Dendritic cell treated with granulocyte-macrophage colony-stimulating factor and Interleukin-4, amounts not matched to agents 40 ng/mL and 50 ng/mL, for 4 days (primary cell): ENCODE data around the gene HDAC2.
"Not testable (repeated sequence)": the region's sequence is repeated elsewhere in the genome, so short reads cannot be mapped to it uniquely, and the experiment has no call there.

Experiments
- H3K27ac Mint-ChIP-seq: one replicate; pipeline ENCODE4 v1.8.0; 2022; ENCODE audit warnings: mild to moderate bottlenecking, mixed read lengths
- H3K27me3 Mint-ChIP-seq: one replicate; pipeline ENCODE4 v1.8.0; 2022; ENCODE audit warnings: mild to moderate bottlenecking, mixed read lengths
- H3K36me3 Mint-ChIP-seq: one replicate; pipeline ENCODE4 v1.8.0; 2022; ENCODE audit warnings: low read depth, mixed read lengths
- H3K4me1 Mint-ChIP-seq: one replicate; pipeline ENCODE4 v1.8.0; 2022; ENCODE audit warnings: low read depth, mixed read lengths
- H3K4me3 Mint-ChIP-seq: one replicate; pipeline ENCODE4 v1.8.0; 2022; ENCODE audit warnings: mild to moderate bottlenecking, moderate library complexity, mixed read lengths
- H3K9me3 Mint-ChIP-seq: one replicate; pipeline ENCODE4 v1.8.0; 2022; ENCODE audit warnings: mixed read lengths
- intact Hi-C: fragments of 100-400 bp; cut with micrococcal nuclease; formaldehyde crosslinking; loops from one replicate; pipeline ENCODE4 v1.15.0; 2022

HDAC2 gene

DNA sequence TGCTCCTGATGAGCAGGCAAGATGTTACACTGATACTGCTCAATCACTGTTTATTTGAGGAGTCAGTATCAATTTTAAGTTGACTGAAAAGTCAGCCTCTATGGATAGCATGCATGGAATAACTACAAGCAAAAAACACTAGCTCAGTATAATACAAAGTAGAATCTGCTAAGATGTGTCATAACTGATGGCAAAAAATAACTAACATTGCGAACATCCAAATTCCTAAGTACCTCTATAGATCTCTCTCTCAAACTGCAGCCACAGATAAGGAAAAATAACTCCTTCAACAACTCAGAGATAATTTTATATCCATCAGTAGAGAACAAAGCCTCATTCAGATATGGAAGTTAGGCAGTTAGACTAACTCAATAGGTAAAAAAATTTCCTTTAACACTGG is 16.3 kb downstream of the HDAC2 start:
- H3K4me1 Mint-ChIP-seq: peaks cover 7% of the 10 kb centered on the region
- intact Hi-C loops: no loop called here
- H3K36me3 Mint-ChIP-seq: peaks cover 73% of the 10 kb centered on the region
- H3K4me3 Mint-ChIP-seq: no peak overlapping the region
- no peak overlapping the region for H3K27ac Mint-ChIP-seq
- H3K9me3 Mint-ChIP-seq: no peaks in the 10 kb centered on the region
- no peaks in the 10 kb centered on the region for H3K27me3 Mint-ChIP-seq

DNA sequence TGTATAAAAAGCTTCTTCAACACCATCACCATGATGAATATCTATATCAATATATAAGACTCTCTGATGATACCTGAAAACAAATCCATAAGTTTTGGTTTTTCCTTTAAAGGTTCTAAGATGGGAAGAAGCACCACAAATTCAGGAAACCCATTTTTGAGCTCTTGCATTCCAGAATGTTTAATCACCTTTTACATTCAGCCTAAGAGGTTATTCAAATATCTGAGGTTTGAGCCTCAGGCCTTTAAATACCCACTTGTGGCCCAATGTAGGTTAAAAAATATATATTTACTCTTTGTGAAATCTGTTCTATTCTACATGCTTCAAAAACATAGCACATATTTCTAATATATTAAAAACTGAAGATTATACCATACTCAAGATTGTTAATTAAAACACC is 17.6 kb downstream of the HDAC2 start:
- intact Hi-C loops: no loop called here
- peaks cover 73% of the 10 kb centered on the region for H3K36me3 Mint-ChIP-seq
- no peaks in the 10 kb centered on the region for H3K4me1 Mint-ChIP-seq
- no peaks in the 10 kb centered on the region for H3K9me3 Mint-ChIP-seq
- H3K27ac Mint-ChIP-seq: no peak overlapping the region
- H3K27me3 Mint-ChIP-seq: no peaks in the 10 kb centered on the region
- H3K4me3 Mint-ChIP-seq: no peak overlapping the region

DNA sequence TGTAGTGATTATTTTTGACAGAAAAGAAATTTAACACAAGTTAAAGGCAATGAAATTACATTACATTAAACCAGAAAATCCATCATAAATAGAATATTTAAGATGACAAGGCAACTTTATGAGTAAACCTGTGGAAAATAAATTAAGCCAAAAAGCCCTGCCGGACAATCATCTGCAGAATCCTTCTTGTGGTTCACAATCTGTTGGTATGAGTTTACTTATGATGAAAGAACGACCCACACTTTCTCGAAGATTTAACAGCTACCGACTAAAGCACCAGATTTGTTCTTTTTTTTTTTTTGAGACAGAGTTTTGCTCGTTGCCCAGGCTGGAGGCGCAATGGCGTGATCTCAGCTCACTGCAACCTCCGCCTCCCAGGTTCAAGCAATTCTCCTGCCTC is 21.4 kb downstream of the HDAC2 start:
- intact Hi-C loops: no loop called here
- H3K36me3 Mint-ChIP-seq: peaks cover 67% of the 10 kb centered on the region
- H3K27ac Mint-ChIP-seq: no peak overlapping the region

DNA sequence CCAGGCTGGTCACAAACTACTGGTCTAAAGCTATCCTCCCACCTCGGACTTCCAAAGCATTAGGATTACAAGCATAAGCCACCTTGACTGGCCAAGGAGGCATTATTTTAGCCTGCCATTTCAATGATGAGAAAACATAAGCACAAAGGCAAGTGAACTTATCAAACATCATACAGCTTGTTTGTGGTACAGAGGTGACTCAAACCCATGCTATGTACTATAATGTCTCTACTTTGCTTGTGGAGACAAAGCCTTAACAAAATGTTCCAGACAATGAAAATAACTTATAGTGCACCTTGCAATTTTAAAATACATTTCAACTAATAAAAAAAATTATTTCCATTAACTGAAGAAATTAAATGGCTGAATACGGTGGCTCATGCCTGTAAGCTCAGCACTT is 26.2 kb downstream of the HDAC2 start:
- no peaks in the 10 kb centered on the region for H3K4me1 Mint-ChIP-seq
- H3K36me3 Mint-ChIP-seq: peaks cover 69% of the 10 kb centered on the region
- H3K9me3 Mint-ChIP-seq: no peaks in the 10 kb centered on the region
- no peaks in the 10 kb centered on the region for H3K27me3 Mint-ChIP-seq
- no peak overlapping the region for H3K4me3 Mint-ChIP-seq
- intact Hi-C loops: no loop called here
- H3K27ac Mint-ChIP-seq: no peak overlapping the region

More for the DNA sequence above, 21.4 kb downstream of the HDAC2 start:
- no peaks in the 10 kb centered on the region for H3K4me1 Mint-ChIP-seq
- no peaks in the 10 kb centered on the region for H3K27me3 Mint-ChIP-seq
- no peak overlapping the region for H3K4me3 Mint-ChIP-seq
- H3K9me3 Mint-ChIP-seq: no peaks in the 10 kb centered on the region

DNA sequence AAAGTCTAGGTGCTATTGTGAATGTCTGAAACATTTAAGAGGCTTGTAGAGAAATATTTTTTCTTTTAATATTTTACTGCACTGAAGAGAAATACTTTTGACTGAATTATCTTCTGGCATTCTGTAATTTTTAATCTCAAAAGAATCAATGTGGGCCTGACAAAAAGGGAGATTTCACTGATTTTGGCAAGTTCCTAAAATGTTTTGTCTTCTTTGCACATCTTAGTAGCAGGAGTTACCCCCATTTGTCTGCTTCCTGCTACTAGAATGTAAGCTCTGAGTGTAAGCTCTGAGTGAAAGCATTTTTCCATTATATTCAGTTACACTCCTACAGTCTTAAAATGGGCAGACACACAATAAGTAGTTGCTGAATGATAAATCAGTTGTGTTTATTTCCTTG is 31.1 kb downstream of the HDAC2 start:
- Mint-ChIP-seq H3K4me1 (no peaks in the 10 kb centered on the region), H3K36me3 (peaks cover 69% of the 10 kb centered on the region), H3K27ac (no peak overlapping the region)

DNA sequence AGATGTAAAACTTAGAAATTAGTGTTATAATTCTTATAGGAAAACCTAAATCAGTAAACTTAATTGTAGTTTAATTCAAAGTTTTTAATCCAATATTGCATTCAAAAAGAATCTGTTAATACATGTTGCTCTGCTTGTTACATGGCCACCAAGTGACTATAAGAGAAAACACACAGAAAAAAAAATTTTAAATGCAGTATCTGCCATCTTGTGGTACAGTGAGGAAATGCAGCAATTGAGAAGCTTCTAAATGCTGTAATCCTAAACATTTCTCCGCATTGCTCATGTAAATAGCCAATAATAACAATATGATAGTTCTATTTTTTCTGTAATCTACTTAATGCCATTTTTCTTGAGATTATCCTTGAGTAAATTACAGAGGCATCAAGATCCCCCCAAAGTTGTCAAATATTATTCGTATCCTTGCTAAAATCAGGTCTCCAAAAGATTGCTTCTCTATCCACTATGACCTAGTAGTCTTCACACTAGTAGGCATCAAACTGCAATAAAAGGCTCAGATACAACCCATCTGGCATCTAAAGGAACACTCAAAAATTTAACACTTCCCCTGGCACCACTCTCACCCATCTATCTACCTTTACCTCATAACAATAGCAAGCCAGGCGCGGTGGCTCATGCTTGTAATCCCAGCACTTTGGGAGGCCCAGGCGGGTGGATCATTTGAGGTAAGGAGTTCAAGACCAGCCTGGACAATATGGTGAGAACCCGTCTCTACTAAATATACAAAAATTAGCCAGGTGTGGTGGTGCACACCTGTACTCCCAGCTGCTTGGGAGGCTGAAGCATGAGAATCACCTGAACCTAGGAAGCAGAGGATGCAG is 34.6 kb downstream of the HDAC2 start:
- H3K9me3 Mint-ChIP-seq: peaks cover 13% of the 10 kb centered on the region
- H3K4me1 Mint-ChIP-seq: no peaks in the 10 kb centered on the region
- intact Hi-C loops: loop anchor here (2.0 to 10.0 kb wide), 2 partner anchors 1156 to 1752 kb away; no protein-coding TSS in a partner anchor
- no peak overlapping the region for H3K27ac Mint-ChIP-seq
- no peaks in the 10 kb centered on the region for H3K27me3 Mint-ChIP-seq
- H3K4me3 Mint-ChIP-seq: no peak overlapping the region
- H3K36me3 Mint-ChIP-seq: peaks cover 62% of the 10 kb centered on the region

More for the DNA sequence above, 31.1 kb downstream of the HDAC2 start:
- H3K9me3 Mint-ChIP-seq: no peaks in the 10 kb centered on the region
- intact Hi-C loops: loop anchor here (10.0 kb wide), 1 partner anchor 1755 kb away; no protein-coding TSS in a partner anchor
- H3K4me3 Mint-ChIP-seq: no peak overlapping the region
- no peaks in the 10 kb centered on the region for H3K27me3 Mint-ChIP-seq

DNA sequence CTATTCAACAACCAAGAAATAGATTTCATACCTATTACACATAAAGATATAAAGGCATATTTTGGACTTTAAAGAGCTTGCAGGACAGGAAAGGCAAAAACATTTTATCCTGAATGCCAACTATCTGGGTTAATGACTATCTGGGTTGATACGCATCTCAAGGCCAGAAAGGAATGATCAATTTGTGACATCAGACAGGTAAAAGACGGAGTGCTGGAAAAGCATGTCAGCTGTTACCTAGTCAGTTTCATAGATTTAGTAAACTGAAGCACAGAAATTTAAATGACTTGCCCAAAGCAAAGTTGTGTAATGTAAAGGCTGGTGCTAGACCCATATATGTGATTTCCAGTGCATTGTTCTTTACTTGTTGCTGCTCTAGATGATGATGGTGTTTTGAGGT is 36.8 kb downstream of the HDAC2 start:
- H3K36me3 Mint-ChIP-seq: peaks cover 50% of the 10 kb centered on the region
- intact Hi-C loops: loop anchor here (10.0 kb wide), 1 partner anchor 1749 kb away; no protein-coding TSS in a partner anchor
- no peak overlapping the region for H3K27ac Mint-ChIP-seq
- peaks cover 35% of the 10 kb centered on the region for H3K9me3 Mint-ChIP-seq
- H3K4me1 Mint-ChIP-seq: no peaks in the 10 kb centered on the region
- H3K4me3 Mint-ChIP-seq: no peak overlapping the region
- H3K27me3 Mint-ChIP-seq: no peaks in the 10 kb centered on the region

DNA sequence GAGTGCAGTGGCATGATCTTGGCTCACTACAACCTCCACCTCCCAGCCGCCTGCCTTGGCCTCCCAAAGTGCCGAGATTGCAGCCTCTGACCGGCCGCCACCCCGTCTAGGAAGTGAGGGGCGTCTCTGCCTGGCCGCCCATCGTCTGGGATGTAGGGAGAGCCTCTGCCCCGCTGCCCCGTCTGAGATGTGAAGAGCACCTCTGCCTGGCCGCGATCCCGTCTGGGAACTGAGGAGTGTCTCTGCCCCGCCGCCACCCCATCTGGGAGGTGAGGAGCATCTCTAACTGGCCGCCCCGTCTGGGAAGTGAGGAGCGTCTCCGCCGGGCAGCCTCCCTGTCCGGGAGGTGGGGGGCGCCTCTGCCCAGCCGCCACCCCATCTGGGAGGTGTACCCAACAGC is 39.0 kb downstream of the HDAC2 start:
- intact Hi-C loops: loop anchor here (10.0 kb wide), 1 partner anchor 1747 kb away; no protein-coding TSS in a partner anchor
- not testable (repeated sequence) for H3K4me1 Mint-ChIP-seq, H3K4me3 Mint-ChIP-seq, H3K27me3 Mint-ChIP-seq, H3K27ac Mint-ChIP-seq
- peaks cover 45% of the 10 kb centered on the region for H3K9me3 Mint-ChIP-seq
- H3K36me3 Mint-ChIP-seq: peaks cover 34% of the 10 kb centered on the region

DNA sequence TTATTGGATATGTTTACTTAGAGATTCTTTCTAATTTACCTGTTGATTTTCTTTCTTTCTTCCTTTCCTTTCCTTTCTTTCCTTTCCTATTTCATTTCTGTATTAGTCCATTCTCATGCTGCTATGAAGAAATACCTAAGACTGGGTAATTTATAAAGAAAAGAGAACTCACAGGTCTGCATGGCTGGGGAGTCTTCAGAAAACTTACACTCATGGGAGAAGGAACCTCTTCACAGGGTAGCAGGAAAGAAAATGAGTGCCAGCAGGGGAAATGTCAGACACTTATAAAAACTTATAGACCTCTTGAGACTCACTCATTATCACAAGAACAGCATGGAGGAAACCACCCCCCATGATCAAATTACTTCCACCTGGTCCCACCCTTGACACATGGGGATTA is 40.8 kb downstream of the HDAC2 start:
- intact Hi-C loops: loop anchor here (10.0 kb wide), 1 partner anchor 1745 kb away; no protein-coding TSS in a partner anchor
- Mint-ChIP-seq H3K4me3 (no peak overlapping the region), H3K27me3 (no peaks in the 10 kb centered on the region), H3K9me3 (peaks cover 45% of the 10 kb centered on the region), H3K27ac (no peak overlapping the region), H3K4me1 (no peaks in the 10 kb centered on the region), H3K36me3 (peaks cover 34% of the 10 kb centered on the region)

DNA sequence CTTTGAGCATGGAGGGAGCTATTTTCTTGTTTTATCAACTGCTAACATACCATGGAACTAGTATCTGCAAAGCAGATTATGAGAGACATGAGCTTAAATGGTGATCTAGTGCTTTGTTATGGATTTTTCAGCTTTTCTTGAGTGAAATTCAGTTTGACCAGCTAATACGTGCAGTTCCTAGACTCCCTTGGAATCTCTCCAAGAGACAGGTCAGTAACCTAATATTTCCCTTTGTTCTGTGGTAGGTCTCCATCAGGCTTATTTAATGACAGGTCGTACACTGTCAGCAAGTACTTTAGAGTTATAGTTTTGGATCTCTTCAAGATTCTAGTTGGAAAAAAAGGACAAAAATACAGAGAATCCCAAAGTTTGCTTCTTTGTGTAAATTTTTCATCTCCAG is 43.9 kb downstream of the HDAC2 start:
- Mint-ChIP-seq H3K9me3 (peaks cover 39% of the 10 kb centered on the region), H3K4me1 (no peaks in the 10 kb centered on the region)

DNA sequence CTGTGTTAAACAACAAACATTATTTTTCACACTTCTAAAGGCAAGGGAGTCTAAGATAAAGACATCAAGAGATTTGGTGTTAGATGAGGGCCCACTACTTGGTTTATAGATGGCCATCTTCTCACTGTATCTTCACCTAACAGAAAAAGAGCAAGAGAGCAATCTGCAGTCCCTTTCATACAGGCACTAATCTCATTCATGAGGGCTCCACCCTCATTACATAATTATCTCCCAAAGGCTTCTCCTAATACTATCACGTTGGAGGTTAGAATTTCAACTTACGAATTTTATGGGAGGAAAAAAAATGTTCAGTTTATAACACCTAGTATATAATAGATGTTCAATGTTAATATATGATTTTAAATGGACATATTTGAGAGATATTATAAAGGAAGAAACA is 45.6 kb downstream of the HDAC2 start:
- intact Hi-C loops: no loop called here
- Mint-ChIP-seq H3K4me1 (peaks cover 6% of the 10 kb centered on the region), H3K4me3 (no peak overlapping the region), H3K27me3 (no peaks in the 10 kb centered on the region), H3K9me3 (peaks cover 23% of the 10 kb centered on the region), H3K27ac (no peak overlapping the region), H3K36me3 (peaks cover 2% of the 10 kb centered on the region)

More for the DNA sequence above, 43.9 kb downstream of the HDAC2 start:
- intact Hi-C loops: no loop called here
- Mint-ChIP-seq H3K27ac (no peak overlapping the region), H3K36me3 (peaks cover 13% of the 10 kb centered on the region), H3K4me3 (no peak overlapping the region), H3K27me3 (no peaks in the 10 kb centered on the region)

DNA sequence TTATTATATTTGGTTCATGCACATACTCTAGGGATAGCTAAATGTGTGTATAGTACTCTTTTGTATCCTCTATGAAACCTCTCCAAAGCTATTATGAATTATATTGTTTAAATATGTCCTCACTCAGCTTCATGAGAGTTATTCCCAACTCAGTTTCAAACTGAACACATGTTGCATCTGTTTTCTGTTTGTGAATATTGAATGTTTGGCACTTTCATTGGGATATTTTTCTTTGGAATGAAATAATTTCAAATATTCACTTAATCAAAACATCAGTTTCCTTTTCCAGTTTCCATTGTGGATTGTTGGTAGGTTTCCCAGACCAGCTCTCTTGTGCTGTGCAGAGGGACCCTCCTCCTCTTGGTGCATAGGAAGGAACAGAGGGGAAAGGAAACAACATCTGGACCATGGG is 46.6 kb downstream of the HDAC2 start:
- H3K4me3 Mint-ChIP-seq: no peak overlapping the region
- peaks cover 6% of the 10 kb centered on the region for H3K4me1 Mint-ChIP-seq
- no peak overlapping the region for H3K27ac Mint-ChIP-seq
- intact Hi-C loops: no loop called here
- peaks cover 12% of the 10 kb centered on the region for H3K9me3 Mint-ChIP-seq
- no peaks in the 10 kb centered on the region for H3K36me3 Mint-ChIP-seq
- no peaks in the 10 kb centered on the region for H3K27me3 Mint-ChIP-seq

DNA sequence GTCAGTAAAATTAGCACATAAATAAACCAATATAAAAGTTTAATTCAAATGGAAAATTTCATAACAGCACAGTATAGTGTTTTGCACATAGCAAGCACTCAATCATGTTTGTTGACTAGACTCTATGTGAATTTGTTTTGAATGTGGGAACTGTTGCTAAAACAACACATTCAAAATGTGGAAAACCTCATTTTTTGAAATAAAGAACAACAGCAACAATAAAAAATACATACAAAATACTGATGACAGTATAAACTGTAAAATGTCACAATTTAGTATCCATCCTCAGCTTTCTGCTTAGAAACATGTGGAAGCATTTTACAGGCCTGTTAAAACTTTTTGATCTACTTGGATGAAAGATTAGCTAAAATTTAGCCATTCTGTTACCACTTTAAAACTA is 47.4 kb downstream of the HDAC2 start:
- Mint-ChIP-seq H3K4me1 (peaks cover 6% of the 10 kb centered on the region), H3K27ac (no peak overlapping the region), H3K27me3 (no peaks in the 10 kb centered on the region), H3K36me3 (no peaks in the 10 kb centered on the region), H3K9me3 (peaks cover 7% of the 10 kb centered on the region), H3K4me3 (no peak overlapping the region)
- intact Hi-C loops: no loop called here

DNA sequence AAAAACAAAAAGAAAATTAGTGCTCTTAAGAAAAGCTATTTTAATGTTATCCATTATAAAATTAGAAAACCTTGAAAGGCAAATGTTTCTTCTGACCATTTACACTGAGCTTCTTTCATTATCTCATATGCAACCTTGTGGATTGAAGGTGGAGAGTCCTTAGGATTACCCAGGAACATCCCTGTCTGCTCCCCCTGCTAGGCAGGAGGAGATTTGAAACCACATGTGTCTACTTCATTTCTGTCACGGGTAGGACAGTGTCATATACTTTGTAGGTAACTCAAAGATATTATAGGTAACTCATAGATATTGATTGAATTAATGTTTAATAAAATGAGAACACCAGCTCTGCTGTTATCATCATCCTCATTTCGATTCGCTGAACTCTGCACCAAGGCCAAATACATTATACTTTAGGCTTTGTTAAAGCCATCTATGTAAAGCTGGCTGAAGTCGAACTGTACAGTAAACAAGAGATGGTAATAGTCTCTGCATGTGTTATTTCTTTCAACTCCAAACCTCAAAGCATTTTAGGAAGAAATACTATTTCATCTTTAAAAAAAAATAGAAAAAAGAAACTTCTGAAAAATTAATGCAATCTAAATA is 49.5 kb downstream of the HDAC2 start:
- no peaks in the 10 kb centered on the region for H3K9me3 Mint-ChIP-seq
- no peak overlapping the region for H3K27ac Mint-ChIP-seq
- H3K4me3 Mint-ChIP-seq: no peak overlapping the region
- no peaks in the 10 kb centered on the region for H3K36me3 Mint-ChIP-seq
- peaks cover 6% of the 10 kb centered on the region for H3K4me1 Mint-ChIP-seq
- intact Hi-C loops: no loop called here
- no peaks in the 10 kb centered on the region for H3K27me3 Mint-ChIP-seq
